GM23338 (cell line): Measurements from ENCODE around the gene EZR. TPM values are rescaled to one million over a fixed set of nuclear protein-coding genes. Genes with fewer than 3 reads are reported as not detected.

Experiments used
- ATAC-seq: fragments of 200-7000 bp; cut with Tn5 transposase; 3 replicates; pipeline ENCODE4 v1.9.1; 2020
- DNase-seq: peaks from one replicate; pipeline ENCODE4 v3.0.0-alpha.2; 2015; ENCODE audit warnings: low spot score
- H2AFZ ChIP-seq: fragments of 200-600 bp; sonication (generic); 2 replicates; pipeline ENCODE4 v1.8.0; 2016; ENCODE audit warnings: antibody characterized with exemption, mild to moderate bottlenecking, moderate library complexity
- H3F3A ChIP-seq: fragments of 200-600 bp; sonication (generic); replicated peaks from 2 replicates; pipeline ENCODE4 v1.8.0; 2017; ENCODE audit warnings: antibody characterized with exemption, mixed run types, low read depth
- H3K27ac ChIP-seq: fragments of 200-600 bp; sonication (generic); 2 replicates; pipeline ENCODE4 v1.6.1; 2016; ENCODE audit warnings: low read depth
- H3K27me3 ChIP-seq: fragments of 200-600 bp; sonication (generic); 2 replicates; pipeline ENCODE4 v1.8.0; 2016; ENCODE audit warnings: mild to moderate bottlenecking, mixed run types, moderate library complexity; ENCODE audit not compliant: insufficient read depth
- H3K36me3 ChIP-seq: fragments of 200-600 bp; sonication (generic); 2 replicates; pipeline ENCODE4 v1.8.0; 2016; ENCODE audit warnings: mild to moderate bottlenecking; ENCODE audit not compliant: insufficient read depth
- H3K4me1 ChIP-seq: fragments of 200-600 bp; sonication (generic); 2 replicates; pipeline ENCODE4 v1.8.0; 2016; ENCODE audit warnings: mild to moderate bottlenecking, moderate library complexity; ENCODE audit not compliant: insufficient read depth
- H3K4me2 ChIP-seq: fragments of 200-600 bp; sonication (generic); 2 replicates; pipeline ENCODE4 v1.7.1; 2017; ENCODE audit warnings: mixed run types
- H3K4me3 ChIP-seq: fragments of 200-600 bp; sonication (generic); 2 replicates; pipeline ENCODE4 v1.6.1; 2016; ENCODE audit warnings: mixed run types
- H3K79me2 ChIP-seq: fragments of 200-600 bp; sonication (generic); replicated peaks from 2 replicates; pipeline ENCODE4 v1.8.0; 2017; ENCODE audit warnings: mild to moderate bottlenecking; ENCODE audit not compliant: insufficient read depth
- H3K9me2 ChIP-seq: fragments of 200-600 bp; sonication (generic); 2 replicates; pipeline ENCODE4 v1.8.0; 2017; ENCODE audit not compliant: insufficient read depth
- H4K20me1 ChIP-seq: fragments of 200-600 bp; sonication (generic); replicated peaks from 2 replicates; pipeline ENCODE4 v1.8.0; 2017; ENCODE audit warnings: mild to moderate bottlenecking; ENCODE audit not compliant: insufficient read depth
- H3K27ac Mint-ChIP-seq: 2 replicates; pipeline ENCODE4 v1.8.0; 2020; ENCODE audit warnings: inconsistent platforms, mild to moderate bottlenecking, moderate library complexity, mixed read lengths
- H3K27me3 Mint-ChIP-seq: 3 replicates; pipeline ENCODE4 v1.8.0; 2022; ENCODE audit warnings: low read depth, mild to moderate bottlenecking, moderate library complexity, mixed read lengths, inconsistent platforms; ENCODE audit not compliant: insufficient read depth, poor library complexity
- H3K36me3 Mint-ChIP-seq: 3 replicates; pipeline ENCODE4 v1.8.0; 2021; ENCODE audit warnings: low read depth, mild to moderate bottlenecking, inconsistent platforms, moderate library complexity, mixed read lengths
- H3K4me1 Mint-ChIP-seq: 3 replicates; pipeline ENCODE4 v1.8.0; 2020; ENCODE audit warnings: mild to moderate bottlenecking, inconsistent platforms, mixed read lengths
- H3K4me3 Mint-ChIP-seq: 3 replicates; pipeline ENCODE4 v1.8.0; 2021; ENCODE audit warnings: moderate library complexity, mild to moderate bottlenecking, inconsistent platforms, mixed read lengths
- H3K9me3 Mint-ChIP-seq: 3 replicates; pipeline ENCODE4 v1.8.0; 2020; ENCODE audit warnings: moderate library complexity, mild to moderate bottlenecking, inconsistent platforms, mixed read lengths
- CREB1 ChIP-seq: fragments of 250-450 bp; sonication (Bioruptor Pico); IDR thresholded peaks from 2 replicates; pipeline ENCODE4 v1.5.0; 2020; ENCODE audit warnings: low read depth, mild to moderate bottlenecking, moderate library complexity
- CTCF ChIP-seq, 2 experiments: fragments of 200-600 bp in 1 of 2; sonication (generic) in 1 of 2; conservative IDR thresholded peaks; 2 replicates each; pipeline versions ENCODE4 v1.5.1 to v1.6.1; 2016 to 2017; ENCODE audit warnings: antibody characterized with exemption in 2 of 2, low read depth in 2 of 2, mild to moderate bottlenecking in 2 of 2, moderate library complexity in 1 of 2
- ETS1 ChIP-seq: IDR thresholded peaks from 2 replicates; pipeline ENCODE4 v1.6.1; 2016; ENCODE audit warnings: antibody characterized with exemption
- EZH2 ChIP-seq: fragments of 200-600 bp; sonication (generic); IDR thresholded peaks from one replicate; pipeline ENCODE4 v1.8.0; 2017; ENCODE audit warnings: antibody characterized with exemption, mild to moderate bottlenecking, low read depth; ENCODE audit not compliant: unreplicated experiment
- EZH2phosphoT487 ChIP-seq: fragments of 200-600 bp; sonication (generic); IDR thresholded peaks from one replicate; pipeline ENCODE4 v1.8.1; 2018; ENCODE audit warnings: antibody characterized with exemption; ENCODE audit not compliant: unreplicated experiment
- JUNB ChIP-seq: IDR thresholded peaks from one replicate; pipeline ENCODE4 v1.6.1; 2016; ENCODE audit warnings: antibody characterized with exemption; ENCODE audit not compliant: unreplicated experiment
- NANOG ChIP-seq: IDR thresholded peaks from 2 replicates; pipeline ENCODE4 v1.6.1; 2016; ENCODE audit warnings: antibody characterized with exemption, borderline replicate concordance
- POLR2AphosphoS5 ChIP-seq: IDR thresholded peaks from 2 replicates; pipeline ENCODE4 v1.6.1; 2016; ENCODE audit warnings: antibody characterized with exemption, low read depth
- STAT1 ChIP-seq: IDR thresholded peaks from one replicate; pipeline ENCODE4 v1.6.1; 2016; ENCODE audit warnings: antibody characterized with exemption; ENCODE audit not compliant: unreplicated experiment
- polyA plus RNA-seq: library from polyadenylated mRNA; unstranded; fragments of >200 nt; fragmentation: Nextera tagmentation; extraction: Ambion mirVana; gene quantifications from 2 replicates; pipeline ENCODE4 v1.2.1, GENCODE V29; 2016
- total RNA-seq: library from RNA; depleted of rRNA; stranded (reverse); fragments of >200 nt; shearing (Covaris generic); gene quantifications from 2 replicates; pipeline ENCODE4 v1.2.3, GENCODE V29; 2014
- TF ChIP-seq, protein P1 (sequence below): fragments of 250-450 bp; sonication (Bioruptor Pico); IDR thresholded peaks from 2 replicates; pipeline ENCODE4 v1.5.0; 2020; ENCODE audit warnings: mild to moderate bottlenecking, moderate library complexity

The EZR gene
- total and polyA plus RNA-seq, 2 experiments from 2014 or later, result 199 to 208 TPM

- Histone ChIP-seq H3K4me2 (no peak overlapping the region), H4K20me1 (no peaks in the 10 kb centered on the region), H2AFZ (no peak overlapping the region), H3K36me3 (no peaks in the 10 kb centered on the region), H3K4me3 (no peak overlapping the region), H3K27ac (no peak overlapping the region), H3K4me1 (0 out of 2 replicates have a peak, but pooled peaks cover 3% of the 10 kb centered on the region), H3F3A (no peaks in the 10 kb centered on the region), H3K79me2 (no peaks in the 10 kb centered on the region), H3K9me2 (no peaks in the 10 kb centered on the region), H3K27me3 (no peaks in the 10 kb centered on the region)
- H3K4me3 Mint-ChIP-seq, result no peak overlapping the region
- peaks cover 8% of the 10 kb centered on the region for H3K27me3 Mint-ChIP-seq
- TF ChIP-seq JUNB (no peak), EZH2phosphoT487 (no peak), EZH2 (no peak), POLR2AphosphoS5 (no peak), ETS1 (no peak), CREB1 (CRISPR knock-in tag) (no peak), NANOG (no peak), STAT1 (no peak), CTCF (conservative IDR thresholded peaks at IDR 0.05; ENCODE audit: low read depth in 2 of 2) (no peak)
- TF ChIP-seq, protein P1, sequence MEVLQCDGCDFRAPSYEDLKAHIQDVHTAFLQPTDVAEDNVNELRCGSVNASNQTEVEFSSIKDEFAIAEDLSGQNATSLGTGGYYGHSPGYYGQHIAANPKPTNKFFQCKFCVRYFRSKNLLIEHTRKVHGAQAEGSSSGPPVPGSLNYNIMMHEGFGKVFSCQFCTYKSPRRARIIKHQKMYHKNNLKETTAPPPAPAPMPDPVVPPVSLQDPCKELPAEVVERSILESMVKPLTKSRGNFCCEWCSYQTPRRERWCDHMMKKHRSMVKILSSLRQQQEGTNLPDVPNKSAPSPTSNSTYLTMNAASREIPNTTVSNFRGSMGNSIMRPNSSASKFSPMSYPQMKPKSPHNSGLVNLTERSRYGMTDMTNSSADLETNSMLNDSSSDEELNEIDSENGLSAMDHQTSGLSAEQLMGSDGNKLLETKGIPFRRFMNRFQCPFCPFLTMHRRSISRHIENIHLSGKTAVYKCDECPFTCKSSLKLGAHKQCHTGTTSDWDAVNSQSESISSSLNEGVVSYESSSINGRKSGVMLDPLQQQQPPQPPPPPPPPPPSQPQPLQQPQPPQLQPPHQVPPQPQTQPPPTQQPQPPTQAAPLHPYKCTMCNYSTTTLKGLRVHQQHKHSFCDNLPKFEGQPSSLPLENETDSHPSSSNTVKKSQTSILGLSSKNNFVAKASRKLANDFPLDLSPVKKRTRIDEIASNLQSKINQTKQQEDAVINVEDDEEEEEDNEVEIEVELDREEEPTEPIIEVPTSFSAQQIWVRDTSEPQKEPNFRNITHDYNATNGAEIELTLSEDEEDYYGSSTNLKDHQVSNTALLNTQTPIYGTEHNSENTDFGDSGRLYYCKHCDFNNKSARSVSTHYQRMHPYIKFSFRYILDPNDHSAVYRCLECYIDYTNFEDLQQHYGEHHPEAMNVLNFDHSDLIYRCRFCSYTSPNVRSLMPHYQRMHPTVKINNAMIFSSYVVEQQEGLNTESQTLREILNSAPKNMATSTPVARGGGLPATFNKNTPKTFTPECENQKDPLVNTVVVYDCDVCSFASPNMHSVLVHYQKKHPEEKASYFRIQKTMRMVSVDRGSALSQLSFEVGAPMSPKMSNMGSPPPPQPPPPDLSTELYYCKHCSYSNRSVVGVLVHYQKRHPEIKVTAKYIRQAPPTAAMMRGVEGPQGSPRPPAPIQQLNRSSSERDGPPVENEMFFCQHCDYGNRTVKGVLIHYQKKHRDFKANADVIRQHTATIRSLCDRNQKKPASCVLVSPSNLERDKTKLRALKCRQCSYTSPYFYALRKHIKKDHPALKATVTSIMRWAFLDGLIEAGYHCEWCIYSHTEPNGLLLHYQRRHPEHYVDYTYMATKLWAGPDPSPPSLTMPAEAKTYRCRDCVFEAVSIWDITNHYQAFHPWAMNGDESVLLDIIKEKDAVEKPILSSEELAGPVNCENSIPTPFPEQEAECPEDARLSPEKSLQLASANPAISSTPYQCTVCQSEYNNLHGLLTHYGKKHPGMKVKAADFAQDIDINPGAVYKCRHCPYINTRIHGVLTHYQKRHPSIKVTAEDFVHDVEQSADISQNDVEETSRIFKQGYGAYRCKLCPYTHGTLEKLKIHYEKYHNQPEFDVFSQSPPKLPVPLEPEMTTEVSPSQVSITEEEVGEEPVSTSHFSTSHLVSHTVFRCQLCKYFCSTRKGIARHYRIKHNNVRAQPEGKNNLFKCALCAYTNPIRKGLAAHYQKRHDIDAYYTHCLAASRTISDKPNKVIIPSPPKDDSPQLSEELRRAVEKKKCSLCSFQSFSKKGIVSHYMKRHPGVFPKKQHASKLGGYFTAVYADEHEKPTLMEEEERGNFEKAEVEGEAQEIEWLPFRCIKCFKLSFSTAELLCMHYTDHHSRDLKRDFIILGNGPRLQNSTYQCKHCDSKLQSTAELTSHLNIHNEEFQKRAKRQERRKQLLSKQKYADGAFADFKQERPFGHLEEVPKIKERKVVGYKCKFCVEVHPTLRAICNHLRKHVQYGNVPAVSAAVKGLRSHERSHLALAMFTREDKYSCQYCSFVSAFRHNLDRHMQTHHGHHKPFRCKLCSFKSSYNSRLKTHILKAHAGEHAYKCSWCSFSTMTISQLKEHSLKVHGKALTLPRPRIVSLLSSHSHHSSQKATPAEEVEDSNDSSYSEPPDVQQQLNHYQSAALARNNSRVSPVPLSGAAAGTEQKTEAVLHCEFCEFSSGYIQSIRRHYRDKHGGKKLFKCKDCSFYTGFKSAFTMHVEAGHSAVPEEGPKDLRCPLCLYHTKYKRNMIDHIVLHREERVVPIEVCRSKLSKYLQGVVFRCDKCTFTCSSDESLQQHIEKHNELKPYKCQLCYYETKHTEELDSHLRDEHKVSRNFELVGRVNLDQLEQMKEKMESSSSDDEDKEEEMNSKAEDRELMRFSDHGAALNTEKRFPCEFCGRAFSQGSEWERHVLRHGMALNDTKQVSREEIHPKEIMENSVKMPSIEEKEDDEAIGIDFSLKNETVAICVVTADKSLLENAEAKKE (CRISPR knock-in tag), result no peak
- ATAC-seq (no peak), DNase-seq (no peak)
- H3K9me3 Mint-ChIP-seq, result no peaks in the 10 kb centered on the region
- no peaks in the 10 kb centered on the region; the same call in 2 of the 3 replicates for H3K36me3 Mint-ChIP-seq
- no peak overlapping the region for H3K27ac Mint-ChIP-seq
- H3K4me1 Mint-ChIP-seq, result peaks cover 10% of the 10 kb centered on the region
Measured at GRCh38 chr6:158828807-158829206, 9.6 kb upstream of the EZR start.
